GM13976 (cell line): ENCODE results near the gene LHX3.

Source experiments
- DNase-seq: peaks from one replicate; pipeline ENCODE4 v3.0.0; 2012; ENCODE audit warnings: low spot score
- in situ Hi-C: fragments of 300-500 bp; cut with MboI; formaldehyde crosslinking; loops from one replicate; pipeline ENCODE4 v1.12.0; 2022; ENCODE audit warnings: low sequenced_read_pairs, mixed read lengths, inconsistent platforms; ENCODE audit not compliant: unreplicated experiment
- TF ChIP-seq, protein P1 (sequence below): IDR thresholded peaks from 2 replicates; pipeline ENCODE4 v1.5.1; 2012; ENCODE audit warnings: borderline replicate concordance, mild to moderate bottlenecking; ENCODE audit not compliant: insufficient read depth; ENCODE audit errors: extremely low read depth, missing control alignments, control extremely low read depth

LHX3 gene

DNA sequence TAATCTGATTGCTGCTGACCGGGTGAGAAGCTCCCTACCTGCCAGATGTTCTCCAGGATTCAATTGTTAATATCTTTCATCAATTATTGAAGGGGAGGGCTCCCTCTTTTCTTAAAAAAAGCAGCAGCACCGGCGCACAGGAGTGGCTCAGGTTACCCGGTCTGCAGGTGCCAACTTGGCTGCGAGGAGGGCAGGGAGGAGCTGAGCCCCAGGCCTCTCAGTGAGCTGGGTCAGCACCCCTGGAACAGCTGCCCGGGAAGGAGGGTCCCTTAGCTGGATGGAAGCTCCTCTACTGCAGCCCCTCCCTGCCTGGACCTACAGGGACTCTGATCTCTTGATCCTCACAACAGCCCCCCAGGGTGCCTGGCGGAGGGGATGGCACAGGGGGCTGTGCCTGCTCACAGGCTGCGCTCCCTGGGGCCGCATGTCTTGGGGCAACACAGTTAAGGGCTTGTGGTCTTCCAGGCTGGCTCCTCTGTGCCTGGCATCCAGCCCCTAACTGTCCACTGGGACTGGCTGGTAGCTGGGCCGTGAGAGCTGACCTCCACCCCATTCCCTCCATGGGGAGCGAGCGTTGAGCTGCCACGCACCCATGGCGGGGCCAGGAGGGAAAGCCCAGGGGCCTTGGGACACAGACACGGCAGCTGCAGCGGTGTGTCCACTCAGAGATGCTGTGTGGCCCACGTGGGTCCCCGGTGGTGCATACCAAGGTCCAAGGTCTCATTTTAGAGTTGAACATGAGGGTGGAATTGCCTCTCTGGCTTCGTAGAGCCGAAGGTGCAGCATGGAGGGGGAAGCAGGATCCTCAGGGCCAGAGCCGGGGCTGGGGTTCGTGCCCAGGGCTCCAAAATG, 57.7 kb downstream of the LHX3 start:
- in situ Hi-C loops = no loop called here
- DNase-seq = no peak
- TF ChIP-seq, protein P1, sequence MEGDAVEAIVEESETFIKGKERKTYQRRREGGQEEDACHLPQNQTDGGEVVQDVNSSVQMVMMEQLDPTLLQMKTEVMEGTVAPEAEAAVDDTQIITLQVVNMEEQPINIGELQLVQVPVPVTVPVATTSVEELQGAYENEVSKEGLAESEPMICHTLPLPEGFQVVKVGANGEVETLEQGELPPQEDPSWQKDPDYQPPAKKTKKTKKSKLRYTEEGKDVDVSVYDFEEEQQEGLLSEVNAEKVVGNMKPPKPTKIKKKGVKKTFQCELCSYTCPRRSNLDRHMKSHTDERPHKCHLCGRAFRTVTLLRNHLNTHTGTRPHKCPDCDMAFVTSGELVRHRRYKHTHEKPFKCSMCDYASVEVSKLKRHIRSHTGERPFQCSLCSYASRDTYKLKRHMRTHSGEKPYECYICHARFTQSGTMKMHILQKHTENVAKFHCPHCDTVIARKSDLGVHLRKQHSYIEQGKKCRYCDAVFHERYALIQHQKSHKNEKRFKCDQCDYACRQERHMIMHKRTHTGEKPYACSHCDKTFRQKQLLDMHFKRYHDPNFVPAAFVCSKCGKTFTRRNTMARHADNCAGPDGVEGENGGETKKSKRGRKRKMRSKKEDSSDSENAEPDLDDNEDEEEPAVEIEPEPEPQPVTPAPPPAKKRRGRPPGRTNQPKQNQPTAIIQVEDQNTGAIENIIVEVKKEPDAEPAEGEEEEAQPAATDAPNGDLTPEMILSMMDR = no peak
